Measurements from ENCODE around the gene EIPR1.
A peak's percentile ranks its signal among the peaks of the same experiment; 100 is the strongest.

The EIPR1 gene

GRCh38 chr2:3355951-3356569 is 21.6 kb downstream of the EIPR1 start:
- DNase-seq, result no peak

GRCh38 chr2:3354986-3355385 is 22.6 kb downstream of the EIPR1 start:
- no peak for DNase-seq

GRCh38 chr2:3349211-3349693 is 28.4 kb downstream of the EIPR1 start:
- DNase-seq, result peak; percentile 18 to 79

GRCh38 chr2:3348767-3349166 is 28.9 kb downstream of the EIPR1 start:
- peak in 1 of 2 experiments; percentile 65 for DNase-seq

GRCh38 chr2:3345621-3346020 is 32.0 kb downstream of the EIPR1 start:
- DNase-seq, result no peak

GRCh38 chr2:3344897-3345296 is 32.7 kb downstream of the EIPR1 start:
- DNase-seq, result no peak

GRCh38 chr2:3343012-3343411 is 34.6 kb downstream of the EIPR1 start:
- no peak for DNase-seq

GRCh38 chr2:3342324-3342723 is 35.3 kb downstream of the EIPR1 start:
- no peak for DNase-seq

GRCh38 chr2:3341336-3341735 is 36.3 kb downstream of the EIPR1 start:
- no peak for DNase-seq

- no peak for DNase-seq
Measured at GRCh38 chr2:3340144-3340543, 37.5 kb downstream of the EIPR1 start.

- no peak for DNase-seq
Measured at GRCh38 chr2:3338340-3338739, 39.3 kb downstream of the EIPR1 start.

- no peak for DNase-seq
Measured at GRCh38 chr2:3336844-3337243, 40.8 kb downstream of the EIPR1 start.

- DNase-seq, result no peak
Measured at GRCh38 chr2:3334392-3335345, 42.9 kb downstream of the EIPR1 start.

- no peak for DNase-seq
Measured at GRCh38 chr2:3332133-3332532, 45.5 kb downstream of the EIPR1 start.

- DNase-seq, result no peak
Measured at GRCh38 chr2:3329491-3329890, 48.1 kb downstream of the EIPR1 start.

GRCh38 chr2:3326871-3327270 is 50.7 kb downstream of the EIPR1 start:
- DNase-seq, result no peak

GRCh38 chr2:3326182-3326537 is 51.5 kb downstream of the EIPR1 start:
- no peak for DNase-seq

GRCh38 chr2:3325458-3326181 is 52.0 kb downstream of the EIPR1 start:
- no peak for DNase-seq

GRCh38 chr2:3324404-3325281 is 53.0 kb downstream of the EIPR1 start:
- no peak for DNase-seq

- no peak for DNase-seq
Measured at GRCh38 chr2:3324036-3324386, 53.6 kb downstream of the EIPR1 start.

- no peak for DNase-seq
Measured at GRCh38 chr2:3323360-3324035, 54.1 kb downstream of the EIPR1 start.

Measured in cerebellar nuclear complex (tissue), 1 donor.